ENCODE results near the gene ELOVL5.

DNA sequence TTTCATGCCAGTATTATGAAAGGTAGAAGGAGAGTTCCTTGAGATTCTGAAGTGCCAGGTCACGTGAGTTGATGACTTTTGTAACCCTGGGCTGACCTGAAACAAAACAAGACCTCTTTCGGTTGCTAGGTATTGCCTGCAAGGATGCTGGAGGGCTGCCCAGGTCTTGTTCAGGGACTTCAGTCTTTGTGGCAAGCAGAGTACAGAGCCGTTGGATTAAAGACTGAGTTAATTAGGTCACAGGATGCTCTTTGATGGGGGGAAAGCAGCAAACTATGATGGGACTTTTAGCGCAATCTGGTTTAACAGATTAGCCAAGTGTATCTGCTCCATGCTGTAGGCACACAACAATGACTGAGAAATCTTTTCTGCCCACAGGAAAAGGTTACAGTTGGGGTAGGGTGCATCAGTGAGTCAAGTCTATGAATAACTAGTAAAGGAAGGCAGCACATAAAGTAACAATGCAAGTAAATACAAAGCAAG is 12.8 kb upstream of the ELOVL5 start:
- TF ChIP-seq GATA2 (IDR thresholded peaks at IDR 0.05; ENCODE audit: low read depth, low read length) = no peak
- TF ChIP-seq GATA3 (IDR thresholded peaks at IDR 0.05; ENCODE audit: low read depth, low read length) = no peak

All from SH-SY5Y (cell line).